Neutrophil (primary cell): ENCODE results near the gene KCNH5.

ENCODE experiments used
- H3K27ac ChIP-seq: fragments of 200-600 bp; sonication (generic); 2 replicates; pipeline ENCODE4 v1.5.1; 2016; ENCODE audit warnings: mild to moderate bottlenecking, moderate library complexity
- H3K27me3 ChIP-seq: fragments of 200-600 bp; sonication (generic); 2 replicates; pipeline ENCODE4 v1.6.0; 2016; ENCODE audit warnings: mild to moderate bottlenecking
- H3K36me3 ChIP-seq: fragments of 200-600 bp; sonication (generic); 2 replicates; pipeline ENCODE4 v1.5.1; 2017
- H3K4me1 ChIP-seq, 2 experiments: fragments of 200-600 bp in 1 of 2; sonication (generic) in 1 of 2; 1 replicate in 1 of 2; 2 replicates in 1 of 2; pipeline versions ENCODE4 v1.5.1 to v1.6.1; 2013 to 2016; ENCODE audit warnings: low read depth in 1 of 2, low read length in 1 of 2, mild to moderate bottlenecking in 1 of 2, moderate library complexity in 1 of 2; ENCODE audit not compliant: control insufficient read depth in 1 of 2, insufficient read depth in 1 of 2
- H3K4me3 ChIP-seq, 2 experiments: fragments of 200-600 bp in 1 of 2; sonication (generic) in 1 of 2; 1 replicate in 1 of 2; 2 replicates in 1 of 2; pipeline ENCODE4 v1.5.1; 2013 to 2016; ENCODE audit warnings: low read depth in 1 of 2, low read length in 1 of 2, mild to moderate bottlenecking in 1 of 2, moderate library complexity in 1 of 2
- H3K9me3 ChIP-seq: fragments of 200-600 bp; sonication (generic); 2 replicates; pipeline ENCODE4 v1.5.1; 2016
- TF ChIP-seq, protein P1 (sequence below): fragments of 200-600 bp; sonication (generic); IDR thresholded peaks from 2 replicates; pipeline ENCODE4 v1.5.1; 2016; ENCODE audit warnings: antibody characterized with exemption

The KCNH5 gene

DNA sequence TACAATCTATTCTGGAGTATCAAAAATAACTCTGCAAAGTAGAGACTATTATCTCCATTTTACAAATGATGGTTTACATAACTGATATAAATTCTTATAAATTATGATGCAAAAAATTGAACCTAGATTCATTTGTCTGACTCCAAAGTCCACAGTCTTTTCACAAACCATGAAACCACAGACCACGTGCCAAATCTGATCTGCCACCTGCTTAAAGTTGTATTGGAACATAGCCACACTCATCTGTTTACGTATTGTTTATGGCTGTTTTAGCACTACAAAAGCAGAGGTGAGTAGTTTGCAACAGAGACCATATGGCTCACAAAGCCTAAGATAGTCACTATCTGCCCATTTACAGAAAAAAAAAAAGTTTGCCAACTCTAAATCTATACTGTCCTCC is 105.3 kb downstream of the KCNH5 start:
- Histone ChIP-seq H3K9me3 (no peaks in the 10 kb centered on the region), H3K27me3 (no peaks in the 10 kb centered on the region), H3K4me1 (no peaks in the 10 kb centered on the region), H3K4me3 (no peak overlapping the region), H3K27ac (no peak overlapping the region), H3K36me3 (no peaks in the 10 kb centered on the region)
- TF ChIP-seq, protein P1, sequence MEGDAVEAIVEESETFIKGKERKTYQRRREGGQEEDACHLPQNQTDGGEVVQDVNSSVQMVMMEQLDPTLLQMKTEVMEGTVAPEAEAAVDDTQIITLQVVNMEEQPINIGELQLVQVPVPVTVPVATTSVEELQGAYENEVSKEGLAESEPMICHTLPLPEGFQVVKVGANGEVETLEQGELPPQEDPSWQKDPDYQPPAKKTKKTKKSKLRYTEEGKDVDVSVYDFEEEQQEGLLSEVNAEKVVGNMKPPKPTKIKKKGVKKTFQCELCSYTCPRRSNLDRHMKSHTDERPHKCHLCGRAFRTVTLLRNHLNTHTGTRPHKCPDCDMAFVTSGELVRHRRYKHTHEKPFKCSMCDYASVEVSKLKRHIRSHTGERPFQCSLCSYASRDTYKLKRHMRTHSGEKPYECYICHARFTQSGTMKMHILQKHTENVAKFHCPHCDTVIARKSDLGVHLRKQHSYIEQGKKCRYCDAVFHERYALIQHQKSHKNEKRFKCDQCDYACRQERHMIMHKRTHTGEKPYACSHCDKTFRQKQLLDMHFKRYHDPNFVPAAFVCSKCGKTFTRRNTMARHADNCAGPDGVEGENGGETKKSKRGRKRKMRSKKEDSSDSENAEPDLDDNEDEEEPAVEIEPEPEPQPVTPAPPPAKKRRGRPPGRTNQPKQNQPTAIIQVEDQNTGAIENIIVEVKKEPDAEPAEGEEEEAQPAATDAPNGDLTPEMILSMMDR: no peak

DNA sequence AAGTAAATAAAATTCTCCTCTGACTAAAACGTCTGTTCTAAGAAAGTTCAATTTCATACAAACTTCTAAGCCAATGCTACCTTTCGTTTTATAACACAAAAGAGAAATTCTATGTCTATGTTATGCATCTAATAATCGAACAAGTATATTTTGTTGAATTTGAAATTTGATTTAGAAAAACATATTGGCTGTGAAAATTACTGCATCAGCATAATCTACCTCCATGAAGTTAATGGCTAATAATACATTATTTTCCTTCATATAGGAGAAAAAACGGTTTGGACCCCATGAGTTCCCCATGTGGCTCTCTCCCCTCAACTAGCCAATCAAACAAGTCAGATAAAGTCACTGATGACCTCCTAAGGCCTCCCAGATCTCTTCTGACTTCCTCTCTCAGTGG is 106.5 kb downstream of the KCNH5 start:
- Histone ChIP-seq H3K27ac (no peak overlapping the region), H3K36me3 (no peaks in the 10 kb centered on the region), H3K4me1 (no peaks in the 10 kb centered on the region), H3K9me3 (no peaks in the 10 kb centered on the region), H3K27me3 (no peaks in the 10 kb centered on the region), H3K4me3 (no peak overlapping the region)
- TF ChIP-seq, protein P1: no peak

DNA sequence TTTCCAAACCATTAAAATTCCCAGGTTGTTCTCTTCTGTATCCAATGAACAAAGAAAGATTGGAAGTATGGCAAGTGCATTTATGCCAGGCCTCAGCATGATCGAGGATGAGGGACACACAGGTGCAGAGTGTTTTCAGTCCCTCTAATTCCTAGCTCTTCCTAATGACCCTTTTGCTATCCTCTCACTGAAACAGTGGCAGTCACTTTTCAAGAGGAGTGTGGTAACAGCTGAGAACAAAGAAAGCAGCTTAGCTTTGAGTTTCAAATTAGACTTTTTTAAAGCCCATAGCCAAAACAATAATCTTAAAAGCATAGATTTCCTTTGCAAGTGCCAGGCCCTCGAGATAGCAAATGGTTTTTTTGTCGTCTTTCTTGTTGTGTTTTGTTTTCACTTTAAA is 110.8 kb downstream of the KCNH5 start:
- TF ChIP-seq, protein P1: no peak
- Histone ChIP-seq H3K9me3 (no peaks in the 10 kb centered on the region), H3K4me3 (no peak overlapping the region), H3K27ac (no peak overlapping the region), H3K36me3 (no peaks in the 10 kb centered on the region), H3K27me3 (no peaks in the 10 kb centered on the region), H3K4me1 (no peaks in the 10 kb centered on the region)

DNA sequence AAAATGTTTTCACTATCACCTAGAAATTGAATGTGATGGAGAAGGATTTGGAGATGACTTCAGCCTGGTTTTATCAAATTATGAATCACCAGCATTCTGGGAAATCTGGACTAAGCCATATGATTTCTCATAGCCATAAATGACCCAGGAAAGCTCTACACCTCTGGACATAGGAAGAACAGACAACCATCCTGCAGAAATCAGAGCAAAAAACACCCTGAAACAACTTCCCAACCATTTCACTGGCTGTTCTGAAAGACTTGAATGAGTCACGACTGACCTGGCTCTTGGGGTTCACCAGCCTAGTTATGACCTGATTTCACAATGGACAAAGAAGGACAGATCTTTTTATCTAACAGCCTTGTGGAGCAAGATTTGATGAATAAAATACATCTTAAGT is 123.8 kb downstream of the KCNH5 start:
- Histone ChIP-seq H3K36me3 (no peaks in the 10 kb centered on the region), H3K27ac (no peak overlapping the region), H3K27me3 (no peaks in the 10 kb centered on the region), H3K9me3 (no peaks in the 10 kb centered on the region), H3K4me3 (no peak overlapping the region), H3K4me1 (no peaks in the 10 kb centered on the region)
- TF ChIP-seq, protein P1: no peak

DNA sequence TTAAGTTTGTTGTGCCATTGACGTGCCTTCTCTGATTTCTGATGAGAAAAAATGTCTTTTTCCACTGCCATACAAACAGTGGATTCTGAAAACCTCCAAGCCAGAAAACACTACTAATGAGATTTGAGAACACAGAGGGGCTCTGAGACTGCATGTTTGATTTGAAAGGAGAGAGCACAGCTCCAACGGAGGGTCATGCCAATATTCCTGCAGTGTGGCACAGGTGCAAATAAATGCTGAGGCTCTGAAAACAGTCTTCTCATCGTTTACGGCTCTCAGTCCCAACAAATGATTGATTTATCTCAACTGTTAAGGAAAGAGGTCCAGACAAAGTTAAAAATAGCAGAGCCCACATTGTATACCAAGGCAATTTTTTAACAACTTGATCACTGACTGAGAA is 128.7 kb downstream of the KCNH5 start:
- Histone ChIP-seq H3K36me3 (no peaks in the 10 kb centered on the region), H3K9me3 (no peaks in the 10 kb centered on the region), H3K4me3 (no peak overlapping the region), H3K27ac (no peak overlapping the region), H3K4me1 (no peaks in the 10 kb centered on the region), H3K27me3 (no peaks in the 10 kb centered on the region)
- TF ChIP-seq, protein P1: no peak

DNA sequence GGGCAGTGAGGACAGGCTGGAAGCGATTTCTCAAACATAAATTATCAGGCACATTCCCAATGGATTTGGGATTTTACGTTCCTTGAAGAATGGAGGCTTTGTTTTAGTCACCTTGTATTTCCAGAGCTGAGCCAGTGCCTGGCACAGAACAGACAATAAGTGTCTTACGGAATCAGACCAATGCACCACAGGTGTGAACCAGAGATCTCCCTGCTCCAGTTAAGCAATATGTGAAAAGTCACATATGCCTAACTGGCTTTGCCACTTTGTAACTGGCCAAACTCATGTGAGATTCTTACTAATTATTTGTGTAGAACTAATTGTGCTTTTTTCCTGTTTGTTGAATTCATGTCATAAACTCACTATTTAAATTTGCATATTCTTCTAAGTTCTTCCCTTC is 130.4 kb downstream of the KCNH5 start:
- TF ChIP-seq, protein P1: no peak
- Histone ChIP-seq H3K4me3 (no peak overlapping the region), H3K36me3 (no peaks in the 10 kb centered on the region), H3K9me3 (no peaks in the 10 kb centered on the region), H3K27ac (no peak overlapping the region), H3K27me3 (no peaks in the 10 kb centered on the region), H3K4me1 (no peaks in the 10 kb centered on the region)
